HTERT RPE-1 (cell line): ENCODE data around the gene SLC13A5.
"Not testable (repeated sequence)": the region's sequence is repeated elsewhere in the genome, so short reads cannot be mapped to it uniquely, and the experiment has no call there.

ENCODE experiments used
- in situ Hi-C: fragments of 300-500 bp; cut with MboI; formaldehyde crosslinking; loops from 4 replicates; pipeline ENCODE4 v1.14.3; 2020; ENCODE audit warnings: low sequenced_read_pairs

SLC13A5 gene

GRCh38 chr17:6713130-6713917 lies at the start of gene SLC13A5:
TSS of gene SLC13A5 (minus strand) at chr17:6713369. CDS start at chr17:6713333, 36 bp downstream.
- in situ Hi-C loops = no loop called here

GRCh38 chr17:6761779-6762178 lies 48.6 kb upstream of the SLC13A5 start:
- in situ Hi-C loops = no loop called here

GRCh38 chr17:6757747-6758146 lies 44.6 kb upstream of the SLC13A5 start:
- in situ Hi-C loops = no loop called here

- in situ Hi-C loops = no loop called here
Measured at GRCh38 chr17:6756425-6757031, 43.4 kb upstream of the SLC13A5 start.

GRCh38 chr17:6755731-6756184 lies 42.6 kb upstream of the SLC13A5 start, which contains the start of gene XAF1:
TSS of gene XAF1 (plus strand) at chr17:6756046. CDS start at chr17:6756079, 33 bp downstream.
- in situ Hi-C loops = no loop called here

- in situ Hi-C loops = no loop called here
Measured at GRCh38 chr17:6755281-6755680, 42.1 kb upstream of the SLC13A5 start.

GRCh38 chr17:6753546-6753945 lies 40.4 kb upstream of the SLC13A5 start:
- in situ Hi-C loops = no loop called here

GRCh38 chr17:6753006-6753445 lies 39.9 kb upstream of the SLC13A5 start:
- in situ Hi-C loops = no loop called here

GRCh38 chr17:6752068-6752909 lies 39.1 kb upstream of the SLC13A5 start:
- in situ Hi-C loops = no loop called here

- in situ Hi-C loops = no loop called here
Measured at GRCh38 chr17:6749519-6749918, 36.4 kb upstream of the SLC13A5 start.

GRCh38 chr17:6748617-6749016 lies 35.4 kb upstream of the SLC13A5 start:
- in situ Hi-C loops = no loop called here

- in situ Hi-C loops = not testable (repeated sequence)
Measured at GRCh38 chr17:6746665-6747064, 33.5 kb upstream of the SLC13A5 start.

- in situ Hi-C loops = no loop called here
Measured at GRCh38 chr17:6729531-6729930, 16.4 kb upstream of the SLC13A5 start.

GRCh38 chr17:6724009-6724408 lies 10.8 kb upstream of the SLC13A5 start:
- in situ Hi-C loops = no loop called here

- in situ Hi-C loops = no loop called here
Measured at GRCh38 chr17:6721744-6722143, 8.6 kb upstream of the SLC13A5 start.

GRCh38 chr17:6716736-6717135 lies 3.6 kb upstream of the SLC13A5 start:
- in situ Hi-C loops = no loop called here

GRCh38 chr17:6714315-6714874 lies 1.2 kb upstream of the SLC13A5 start:
- in situ Hi-C loops = no loop called here

GRCh38 chr17:6713918-6714271 lies 726 bp upstream of the SLC13A5 start:
- in situ Hi-C loops = no loop called here

GRCh38 chr17:6712854-6713129 lies 377 bp downstream of the SLC13A5 start:
- in situ Hi-C loops = no loop called here

GRCh38 chr17:6712058-6712853 lies 913 bp downstream of the SLC13A5 start:
- in situ Hi-C loops = no loop called here

- in situ Hi-C loops = no loop called here
Measured at GRCh38 chr17:6711681-6712057, 1.5 kb downstream of the SLC13A5 start.
